Liver (tissue), 3 donors: Measurements from ENCODE around the gene CACNA1I.
"Not testable (repeated sequence)": the region's sequence is repeated elsewhere in the genome, so short reads cannot be mapped to it uniquely, and the experiment has no call there.

ENCODE experiments used
- CTCF ChIP-seq: fragments of 150-350 bp; IDR thresholded peaks from 2 replicates; pipeline ENCODE4 v1.5.1; 2017; ENCODE audit warnings: improper control_type of control experiment, low read depth, low read length; ENCODE audit not compliant: missing input control
- NR2F2 ChIP-seq: IDR thresholded peaks from 2 replicates; pipeline ENCODE4 v1.6.1; 2016; ENCODE audit warnings: antibody characterized with exemption
- TAF1 ChIP-seq: conservative IDR thresholded peaks from 2 replicates; pipeline ENCODE4 v1.6.1; 2016; ENCODE audit warnings: antibody characterized with exemption, mild to moderate bottlenecking
- ZBTB33 ChIP-seq: IDR thresholded peaks from 2 replicates; pipeline ENCODE4 v1.6.1; 2016; ENCODE audit warnings: antibody characterized with exemption
- donor health status: healthy.
- donor health status: healthy.

GRCh38 chr22:39522091-39522490 lies 48.5 kb upstream of the CACNA1I start:
- not testable (repeated sequence) for TF ChIP-seq ZBTB33, TAF1, CTCF, NR2F2
